Gastroesophageal sphincter (tissue), 4 donors: ENCODE results near the gene POFUT2. TPM values are rescaled to one million over a fixed set of nuclear protein-coding genes. Genes with fewer than 3 reads are reported as not detected.

ENCODE experiments used
- ATAC-seq: fragments of 150-250 bp; one replicate; pipeline ENCODE4 v1.9.1; 2016; ENCODE audit warnings: mild to moderate bottlenecking, moderate library complexity
- H3K27ac ChIP-seq, 4 donors: fragments of 200-600 bp; sonication (generic) in 3 of 4; 1 replicate in 3 of 4; 2 replicates in 1 of 4; pipeline ENCODE4 v1.5.1; 2016 to 2019
- H3K27me3 ChIP-seq: fragments of 200-600 bp; sonication (generic); one replicate; pipeline ENCODE4 v1.5.1; 2019
- H3K36me3 ChIP-seq, 2 donors: fragments of 200-600 bp; sonication (generic); one replicate each; pipeline ENCODE4 v1.5.1; 2019; ENCODE audit warnings: control low read depth in 1 of 2
- H3K4me1 ChIP-seq, 3 donors: fragments of 200-600 bp; sonication (generic); 1 replicate in 2 of 3; 2 replicates in 1 of 3; pipeline ENCODE4 v1.5.1; 2016 to 2019; ENCODE audit warnings: control low read depth in 2 of 3
- H3K4me3 ChIP-seq, 2 donors: fragments of 200-600 bp; sonication (generic); one replicate each; pipeline ENCODE4 v1.5.1; 2019; ENCODE audit warnings: mild to moderate bottlenecking in 1 of 2, moderate library complexity in 1 of 2
- H3K9me3 ChIP-seq, 3 donors: fragments of 200-600 bp; sonication (generic); one replicate each; pipeline ENCODE4 v1.5.1; 2017 to 2019; ENCODE audit warnings: control low read depth in 2 of 3
- CTCF ChIP-seq, 4 experiments: fragments of 200-600 bp in 2 of 4; fragments of 450-650 bp in 2 of 4; sonication (generic) in 1 of 4; IDR thresholded peaks; one replicate each; pipeline ENCODE4 v1.5.1; 2017 to 2019; ENCODE audit warnings: antibody characterized with exemption in 4 of 4, mild to moderate bottlenecking in 2 of 4, moderate library complexity in 2 of 4
- EP300 ChIP-seq: sonication (generic); formaldehyde crosslinking; IDR thresholded peaks from one replicate; pipeline ENCODE4 v1.6.1; 2017; ENCODE audit warnings: antibody characterized with exemption, mild to moderate bottlenecking
- POLR2A ChIP-seq, 2 donors: fragments of 450-650 bp; IDR thresholded peaks; one replicate each; pipeline ENCODE4 v1.6.1; 2017; ENCODE audit warnings: antibody characterized with exemption in 2 of 2, mild to moderate bottlenecking in 2 of 2, moderate library complexity in 1 of 2
- POLR2AphosphoS5 ChIP-seq: sonication (generic); formaldehyde crosslinking; IDR thresholded peaks from one replicate; pipeline ENCODE4 v1.6.1; 2017; ENCODE audit warnings: antibody characterized with exemption
- WGBS, 2 donors: methylation state at CpG; one replicate each; pipeline ENCODE4 v1.1.5; 2018; ENCODE audit warnings: low coverage in 1 of 2; 5-methylcytosine and 5-hydroxymethylcytosine counted together
- total RNA-seq, 4 donors: library from RNA; depleted of rRNA; stranded (reverse); fragments of >200 nt; gene quantifications; one replicate each; pipeline ENCODE4 v1.1.0, GENCODE V29; 2016

Gene POFUT2
- total RNA-seq, 4 donors from 2014 or later: 17.6 to 31.1 (median 24.2) TPM

- Histone ChIP-seq H3K27ac (peak overlapping the region in 1 of 4 donors; percentile 46), H3K9me3 (no peaks in the 10 kb centered on the region), H3K4me1 (peaks cover 0 to 22% (median 6%) of the 10 kb centered on the region in 3 donors), H3K4me3 (no peak overlapping the region), H3K27me3 (no peaks in the 10 kb centered on the region), H3K36me3 (peaks cover 4 to 55% of the 10 kb centered on the region in 2 donors)
- no peak for TF ChIP-seq POLR2AphosphoS5
- TF ChIP-seq POLR2A (IDR thresholded peaks at IDR 0.05): no peak
- ATAC-seq: no peak
- 60 to 75% methylated on average over 4 to 7 of the region's 24 CpGs for WGBS, 2 donors
These were observed 63.3 kb downstream of the POFUT2 start for GRCh38 chr21:45224189-45224938.

GRCh38 chr21:45223236-45224185, 64.2 kb downstream of the POFUT2 start:
- no peak overlapping the region for H3K4me3 ChIP-seq
- peaks cover 4 to 62% of the 10 kb centered on the region in 2 donors for H3K36me3 ChIP-seq
- no peak overlapping the region for H3K27ac ChIP-seq
- H3K9me3 ChIP-seq: no peaks in the 10 kb centered on the region
- ATAC-seq: no peak
- peaks cover 0 to 18% (median 1%) of the 10 kb centered on the region in 3 donors for H3K4me1 ChIP-seq
- TF ChIP-seq POLR2AphosphoS5 (no peak), POLR2A (IDR thresholded peaks at IDR 0.05) (no peak), CTCF (IDR thresholded peaks at IDR 0.05) (no peak), EP300 (no peak)
- WGBS, 2 donors: 81 to 89% methylated on average over 11 to 15 of the region's 36 CpGs
- H3K27me3 ChIP-seq: no peaks in the 10 kb centered on the region

GRCh38 chr21:45222001-45222400, 65.7 kb downstream of the POFUT2 start:
- no peak for TF ChIP-seq CTCF (IDR thresholded peaks at IDR 0.05)
- no peak for TF ChIP-seq EP300
- TF ChIP-seq POLR2A (IDR thresholded peaks at IDR 0.05): no peak
- no peak for TF ChIP-seq POLR2AphosphoS5
- ATAC-seq: no peak
- H3K4me3 ChIP-seq: no peak overlapping the region
- H3K27ac ChIP-seq: no peak overlapping the region
- H3K36me3 ChIP-seq: peaks cover 4 to 68% of the 10 kb centered on the region in 2 donors
- H3K9me3 ChIP-seq: peaks cover 0 to 2% (median 0%) of the 10 kb centered on the region in 3 donors
- H3K4me1 ChIP-seq: peaks cover 0 to 10% (median 0%) of the 10 kb centered on the region in 3 donors
- no peaks in the 10 kb centered on the region for H3K27me3 ChIP-seq
- 100% methylated on average over 1 of the region's 15 CpGs; no CpG with 5 or more reads in 1 of the 2 donors for WGBS, 2 donors

- peak overlapping the region in 1 of 4 donors; percentile 27 for H3K27ac ChIP-seq
- peaks cover 0 to 10% (median 0%) of the 10 kb centered on the region in 3 donors for H3K4me1 ChIP-seq
- 70 to 88% methylated on average over 2 to 16 of the region's 29 CpGs for WGBS, 2 donors
- peaks cover 0 to 8% (median 0%) of the 10 kb centered on the region in 3 donors for H3K9me3 ChIP-seq
- TF ChIP-seq EP300 (no peak), POLR2A (IDR thresholded peaks at IDR 0.05) (no peak), POLR2AphosphoS5 (no peak), CTCF (IDR thresholded peaks at IDR 0.05) (no peak)
- ATAC-seq: no peak
- H3K36me3 ChIP-seq: peaks cover 4 to 68% of the 10 kb centered on the region in 2 donors
- no peaks in the 10 kb centered on the region for H3K27me3 ChIP-seq
- H3K4me3 ChIP-seq: no peak overlapping the region
These were observed 66.8 kb downstream of the POFUT2 start for GRCh38 chr21:45220714-45221490.
